Measurements from ENCODE around the gene TRIM17. TPM values are rescaled to one million over a fixed set of nuclear protein-coding genes. Genes with fewer than 3 reads are reported as not detected.

The TRIM17 gene
- total RNA-seq, 1 experiment from 2014 or later, result not detected

GRCh38 chr1:228393268-228393701 lies 23.4 kb downstream of the TRIM17 start:
- no peak for DNase-seq (ENCODE audit: low spot score)
- in situ Hi-C loops (cut with HindIII; ENCODE audit: low sequenced_read_pairs), result no loop called here

GRCh38 chr1:228392111-228392936 lies 24.3 kb downstream of the TRIM17 start:
- in situ Hi-C loops (cut with HindIII; ENCODE audit: low sequenced_read_pairs), result no loop called here
- DNase-seq (ENCODE audit: low spot score), result no peak

GRCh38 chr1:228391411-228392020 lies 25.1 kb downstream of the TRIM17 start:
- in situ Hi-C loops (cut with HindIII; ENCODE audit: low sequenced_read_pairs), result no loop called here
- DNase-seq (ENCODE audit: low spot score), result no peak

GRCh38 chr1:228390649-228391048 lies 26.0 kb downstream of the TRIM17 start:
- in situ Hi-C loops (cut with HindIII; ENCODE audit: low sequenced_read_pairs), result no loop called here
- no peak for DNase-seq (ENCODE audit: low spot score)

- in situ Hi-C loops (cut with HindIII; ENCODE audit: low sequenced_read_pairs), result no loop called here
These were observed 29.3 kb downstream of the TRIM17 start for GRCh38 chr1:228387321-228387720.

GRCh38 chr1:228385232-228385631 lies 31.4 kb downstream of the TRIM17 start:
- in situ Hi-C loops (cut with HindIII; ENCODE audit: low sequenced_read_pairs), result no loop called here
- DNase-seq (ENCODE audit: low spot score), result no peak

More at GRCh38 chr1:228387321-228387720, 29.3 kb downstream of the TRIM17 start:
- DNase-seq (ENCODE audit: low spot score), result no peak

GRCh38 chr1:228383773-228384172 lies 32.9 kb downstream of the TRIM17 start:
- in situ Hi-C loops (cut with HindIII; ENCODE audit: low sequenced_read_pairs), result no loop called here
- no peak for DNase-seq (ENCODE audit: low spot score)

GRCh38 chr1:228381356-228381755 lies 35.3 kb downstream of the TRIM17 start:
- DNase-seq (ENCODE audit: low spot score), result no peak
- in situ Hi-C loops (cut with HindIII; ENCODE audit: low sequenced_read_pairs), result no loop called here

GRCh38 chr1:228379666-228380065 lies 37.0 kb downstream of the TRIM17 start:
- in situ Hi-C loops (cut with HindIII; ENCODE audit: low sequenced_read_pairs), result no loop called here
- no peak for DNase-seq (ENCODE audit: low spot score)

GRCh38 chr1:228378873-228379460 lies 37.7 kb downstream of the TRIM17 start:
- in situ Hi-C loops (cut with HindIII; ENCODE audit: low sequenced_read_pairs), result no loop called here
- peak; percentile 42 for DNase-seq (ENCODE audit: low spot score)

GRCh38 chr1:228378090-228378872 lies 38.4 kb downstream of the TRIM17 start:
- DNase-seq (ENCODE audit: low spot score), result peak; percentile 61
- in situ Hi-C loops (cut with HindIII; ENCODE audit: low sequenced_read_pairs), result no loop called here

GRCh38 chr1:228377664-228378089 lies 39.0 kb downstream of the TRIM17 start:
- in situ Hi-C loops (cut with HindIII; ENCODE audit: low sequenced_read_pairs), result no loop called here
- no peak for DNase-seq (ENCODE audit: low spot score)

- in situ Hi-C loops (cut with HindIII; ENCODE audit: low sequenced_read_pairs), result no loop called here
- no peak for DNase-seq (ENCODE audit: low spot score)
These were observed 39.7 kb downstream of the TRIM17 start for GRCh38 chr1:228376651-228377631.

- DNase-seq (ENCODE audit: low spot score), result no peak
- in situ Hi-C loops (cut with HindIII; ENCODE audit: low sequenced_read_pairs), result no loop called here
These were observed 40.4 kb downstream of the TRIM17 start for GRCh38 chr1:228376262-228376628.

GRCh38 chr1:228375578-228376261 lies 40.9 kb downstream of the TRIM17 start:
- DNase-seq (ENCODE audit: low spot score), result no peak
- in situ Hi-C loops (cut with HindIII; ENCODE audit: low sequenced_read_pairs), result no loop called here

GRCh38 chr1:228374711-228375577 lies 41.7 kb downstream of the TRIM17 start:
- in situ Hi-C loops (cut with HindIII; ENCODE audit: low sequenced_read_pairs), result no loop called here
- peak; percentile 70 for DNase-seq (ENCODE audit: low spot score)

Data from G401 (cell line).